HEK293 (cell line): ENCODE results near the gene PDIA5.

Experiments used
- AEBP2 ChIP-seq: fragments of 450-650 bp; formaldehyde crosslinking; IDR thresholded peaks from 2 replicates; pipeline ENCODE4 v1.5.1; 2016; ENCODE audit warnings: missing biosample characterization, missing genetic modification characterization, borderline replicate concordance
- GLI2 ChIP-seq: fragments of 450-650 bp; formaldehyde crosslinking; IDR thresholded peaks from 2 replicates; pipeline ENCODE4; 2017; ENCODE audit warnings: missing biosample characterization, missing genetic modification characterization, low read depth, borderline replicate concordance
- GLIS2 ChIP-seq: fragments of 450-650 bp; formaldehyde crosslinking; IDR thresholded peaks from 2 replicates; pipeline ENCODE4 v1.5.1; 2016; ENCODE audit warnings: missing biosample characterization, missing genetic modification characterization
- KLF16 ChIP-seq: fragments of 450-650 bp; formaldehyde crosslinking; IDR thresholded peaks from 2 replicates; pipeline ENCODE4 v1.5.1; 2017; ENCODE audit warnings: missing biosample characterization, missing genetic modification characterization
- KLF7 ChIP-seq: fragments of 450-650 bp; formaldehyde crosslinking; IDR thresholded peaks from 2 replicates; pipeline ENCODE4 v1.5.1; 2016; ENCODE audit warnings: missing biosample characterization, missing genetic modification characterization, borderline replicate concordance
- SALL2 ChIP-seq: fragments of 450-650 bp; formaldehyde crosslinking; IDR thresholded peaks from 2 replicates; pipeline ENCODE4 v1.5.0; 2017; ENCODE audit warnings: missing biosample characterization, mild to moderate bottlenecking, missing genetic modification characterization, borderline replicate concordance
- YY2 ChIP-seq: fragments of 450-650 bp; formaldehyde crosslinking; IDR thresholded peaks from 2 replicates; pipeline ENCODE4 v1.5.1; 2016; ENCODE audit warnings: missing biosample characterization, missing genetic modification characterization
- ZFP41 ChIP-seq: fragments of 450-650 bp; formaldehyde crosslinking; IDR thresholded peaks from 2 replicates; pipeline ENCODE4 v1.5.1; 2016; ENCODE audit warnings: missing biosample characterization, missing genetic modification characterization, borderline replicate concordance
- ZNF114 ChIP-seq: fragments of 450-650 bp; formaldehyde crosslinking; IDR thresholded peaks from 2 replicates; pipeline ENCODE4 v1.5.0; 2017; ENCODE audit warnings: missing biosample characterization, missing genetic modification characterization
- ZNF175 ChIP-seq: fragments of 450-650 bp; formaldehyde crosslinking; IDR thresholded peaks from 2 replicates; pipeline ENCODE4 v1.5.1; 2016; ENCODE audit warnings: missing biosample characterization, missing genetic modification characterization
- ZNF221 ChIP-seq: fragments of 450-650 bp; formaldehyde crosslinking; IDR thresholded peaks from 2 replicates; pipeline ENCODE4 v1.5.1; 2017; ENCODE audit warnings: missing biosample characterization, missing genetic modification characterization, borderline replicate concordance
- ZNF248 ChIP-seq: fragments of 450-650 bp; formaldehyde crosslinking; IDR thresholded peaks from 2 replicates; pipeline ENCODE4 v1.5.1; 2017; ENCODE audit warnings: missing biosample characterization, missing genetic modification characterization
- ZNF274 ChIP-seq, 2 experiments: fragments of 200-500 bp in 1 of 2; fragments of 450-650 bp in 1 of 2; sonication (Bioruptor generic) in 1 of 2; formaldehyde crosslinking in 1 of 2; IDR thresholded peaks; 2 replicates each; pipeline versions ENCODE4 v1.5.1 to v1.6.1; 2014 to 2016; ENCODE audit warnings: borderline replicate concordance in 1 of 2, inconsistent platforms in 1 of 2, low read length in 1 of 2, missing biosample characterization in 1 of 2, missing genetic modification characterization in 1 of 2
- ZNF366 ChIP-seq: fragments of 450-650 bp; formaldehyde crosslinking; conservative IDR thresholded peaks from 2 replicates; pipeline ENCODE4 v1.5.1; 2016; ENCODE audit warnings: missing biosample characterization, missing genetic modification characterization
- ZNF510 ChIP-seq: fragments of 450-650 bp; formaldehyde crosslinking; IDR thresholded peaks from 2 replicates; pipeline ENCODE4 v1.5.1; 2018; ENCODE audit warnings: mild to moderate bottlenecking, missing genetic modification characterization, missing biosample characterization; ENCODE audit not compliant: insufficient replicate concordance
- ZNF561 ChIP-seq: fragments of 450-650 bp; IDR thresholded peaks from 2 replicates; pipeline ENCODE4 v1.5.1; 2018; ENCODE audit warnings: missing biosample characterization, missing genetic modification characterization, borderline replicate concordance
- ZNF660 ChIP-seq: fragments of 450-650 bp; IDR thresholded peaks from 2 replicates; pipeline ENCODE4 v1.5.1; 2018; ENCODE audit warnings: missing biosample characterization, mild to moderate bottlenecking, missing genetic modification characterization
- ZNF677 ChIP-seq: fragments of 450-650 bp; IDR thresholded peaks from 2 replicates; pipeline ENCODE4 v1.5.0; 2018; ENCODE audit warnings: missing biosample characterization, mild to moderate bottlenecking, missing genetic modification characterization, moderate library complexity
- ZSCAN18 ChIP-seq: fragments of 450-650 bp; formaldehyde crosslinking; IDR thresholded peaks from 2 replicates; pipeline ENCODE4 v1.5.1; 2016; ENCODE audit warnings: missing biosample characterization, missing genetic modification characterization
- TF ChIP-seq, protein P1 (sequence below): fragments of 450-650 bp; formaldehyde crosslinking; conservative IDR thresholded peaks from 2 replicates; pipeline ENCODE4 v1.5.1; 2016; ENCODE audit warnings: low read depth, missing biosample characterization, missing genetic modification characterization
- TF ChIP-seq, protein P2 (sequence below): fragments of 450-650 bp; formaldehyde crosslinking; IDR thresholded peaks from 2 replicates; pipeline ENCODE4 v1.5.1; 2017; ENCODE audit warnings: missing biosample characterization, missing genetic modification characterization
- TF ChIP-seq, protein P3 (sequence below): fragments of 450-650 bp; formaldehyde crosslinking; IDR thresholded peaks from 2 replicates; pipeline ENCODE4 v1.5.1; 2016; ENCODE audit warnings: missing biosample characterization, missing genetic modification characterization
- TF ChIP-seq, protein P4 (sequence below): fragments of 450-650 bp; formaldehyde crosslinking; IDR thresholded peaks from 2 replicates; pipeline ENCODE4 v1.5.1; 2016; ENCODE audit warnings: missing biosample characterization, missing genetic modification characterization
- TF ChIP-seq, protein P5 (sequence below): fragments of 450-650 bp; IDR thresholded peaks from 2 replicates; pipeline ENCODE4 v1.5.1; 2018; ENCODE audit warnings: missing biosample characterization, mild to moderate bottlenecking, missing genetic modification characterization

Gene PDIA5

GRCh38 chr3:123027292-123028232 is 39.3 kb upstream of the PDIA5 start, which contains the start of gene SEMA5B (continued):
- TF ChIP-seq, protein P1, sequence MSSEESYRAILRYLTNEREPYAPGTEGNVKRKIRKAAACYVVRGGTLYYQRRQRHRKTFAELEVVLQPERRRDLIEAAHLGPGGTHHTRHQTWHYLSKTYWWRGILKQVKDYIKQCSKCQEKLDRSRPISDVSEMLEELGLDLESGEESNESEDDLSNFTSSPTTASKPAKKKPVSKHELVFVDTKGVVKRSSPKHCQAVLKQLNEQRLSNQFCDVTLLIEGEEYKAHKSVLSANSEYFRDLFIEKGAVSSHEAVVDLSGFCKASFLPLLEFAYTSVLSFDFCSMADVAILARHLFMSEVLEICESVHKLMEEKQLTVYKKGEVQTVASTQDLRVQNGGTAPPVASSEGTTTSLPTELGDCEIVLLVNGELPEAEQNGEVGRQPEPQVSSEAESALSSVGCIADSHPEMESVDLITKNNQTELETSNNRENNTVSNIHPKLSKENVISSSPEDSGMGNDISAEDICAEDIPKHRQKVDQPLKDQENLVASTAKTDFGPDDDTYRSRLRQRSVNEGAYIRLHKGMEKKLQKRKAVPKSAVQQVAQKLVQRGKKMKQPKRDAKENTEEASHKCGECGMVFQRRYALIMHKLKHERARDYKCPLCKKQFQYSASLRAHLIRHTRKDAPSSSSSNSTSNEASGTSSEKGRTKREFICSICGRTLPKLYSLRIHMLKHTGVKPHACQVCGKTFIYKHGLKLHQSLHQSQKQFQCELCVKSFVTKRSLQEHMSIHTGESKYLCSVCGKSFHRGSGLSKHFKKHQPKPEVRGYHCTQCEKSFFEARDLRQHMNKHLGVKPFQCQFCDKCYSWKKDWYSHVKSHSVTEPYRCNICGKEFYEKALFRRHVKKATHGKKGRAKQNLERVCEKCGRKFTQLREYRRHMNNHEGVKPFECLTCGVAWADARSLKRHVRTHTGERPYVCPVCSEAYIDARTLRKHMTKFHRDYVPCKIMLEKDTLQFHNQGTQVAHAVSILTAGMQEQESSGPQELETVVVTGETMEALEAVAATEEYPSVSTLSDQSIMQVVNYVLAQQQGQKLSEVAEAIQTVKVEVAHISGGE (tag by site-specific recombination): no peak
- TF ChIP-seq YY2 (tag by site-specific recombination) (no peak), ZNF660 (0 out of 2 replicates have a peak, but pooled peaks have one; percentile 33), GLI2 (tag by site-specific recombination) (no peak), ZNF175 (no peak), GLIS2 (tag by site-specific recombination) (peak; percentile 61; the same call in 1 of the 2 replicates), SALL2 (tag by site-specific recombination) (no peak), KLF16 (tag by site-specific recombination) (no peak), ZSCAN18 (tag by site-specific recombination) (no peak), ZNF561 (tag by site-specific recombination) (no peak), AEBP2 (tag by site-specific recombination) (no peak), ZNF366 (tag by site-specific recombination) (no peak), ZNF677 (tag by site-specific recombination) (no peak), ZNF221 (tag by site-specific recombination) (no peak), ZNF510 (tag by site-specific recombination) (no peak), ZFP41 (no peak), KLF7 (no peak), ZNF274 (IDR thresholded peaks at IDR 0.05; ENCODE audit: low read length) (no peak), ZNF274 (tag by site-specific recombination; IDR thresholded peaks at IDR 0.05; ENCODE audit: borderline replicate concordance) (no peak), ZNF114 (no peak), ZNF248 (tag by site-specific recombination) (no peak)
- TF ChIP-seq, protein P2, sequence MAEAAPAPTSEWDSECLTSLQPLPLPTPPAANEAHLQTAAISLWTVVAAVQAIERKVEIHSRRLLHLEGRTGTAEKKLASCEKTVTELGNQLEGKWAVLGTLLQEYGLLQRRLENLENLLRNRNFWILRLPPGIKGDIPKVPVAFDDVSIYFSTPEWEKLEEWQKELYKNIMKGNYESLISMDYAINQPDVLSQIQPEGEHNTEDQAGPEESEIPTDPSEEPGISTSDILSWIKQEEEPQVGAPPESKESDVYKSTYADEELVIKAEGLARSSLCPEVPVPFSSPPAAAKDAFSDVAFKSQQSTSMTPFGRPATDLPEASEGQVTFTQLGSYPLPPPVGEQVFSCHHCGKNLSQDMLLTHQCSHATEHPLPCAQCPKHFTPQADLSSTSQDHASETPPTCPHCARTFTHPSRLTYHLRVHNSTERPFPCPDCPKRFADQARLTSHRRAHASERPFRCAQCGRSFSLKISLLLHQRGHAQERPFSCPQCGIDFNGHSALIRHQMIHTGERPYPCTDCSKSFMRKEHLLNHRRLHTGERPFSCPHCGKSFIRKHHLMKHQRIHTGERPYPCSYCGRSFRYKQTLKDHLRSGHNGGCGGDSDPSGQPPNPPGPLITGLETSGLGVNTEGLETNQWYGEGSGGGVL (tag by site-specific recombination): peak; percentile 98
- TF ChIP-seq, protein P3, sequence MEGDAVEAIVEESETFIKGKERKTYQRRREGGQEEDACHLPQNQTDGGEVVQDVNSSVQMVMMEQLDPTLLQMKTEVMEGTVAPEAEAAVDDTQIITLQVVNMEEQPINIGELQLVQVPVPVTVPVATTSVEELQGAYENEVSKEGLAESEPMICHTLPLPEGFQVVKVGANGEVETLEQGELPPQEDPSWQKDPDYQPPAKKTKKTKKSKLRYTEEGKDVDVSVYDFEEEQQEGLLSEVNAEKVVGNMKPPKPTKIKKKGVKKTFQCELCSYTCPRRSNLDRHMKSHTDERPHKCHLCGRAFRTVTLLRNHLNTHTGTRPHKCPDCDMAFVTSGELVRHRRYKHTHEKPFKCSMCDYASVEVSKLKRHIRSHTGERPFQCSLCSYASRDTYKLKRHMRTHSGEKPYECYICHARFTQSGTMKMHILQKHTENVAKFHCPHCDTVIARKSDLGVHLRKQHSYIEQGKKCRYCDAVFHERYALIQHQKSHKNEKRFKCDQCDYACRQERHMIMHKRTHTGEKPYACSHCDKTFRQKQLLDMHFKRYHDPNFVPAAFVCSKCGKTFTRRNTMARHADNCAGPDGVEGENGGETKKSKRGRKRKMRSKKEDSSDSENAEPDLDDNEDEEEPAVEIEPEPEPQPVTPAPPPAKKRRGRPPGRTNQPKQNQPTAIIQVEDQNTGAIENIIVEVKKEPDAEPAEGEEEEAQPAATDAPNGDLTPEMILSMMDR (tag by site-specific recombination): peak; percentile 37; the same call in 1 of the 2 replicates
- TF ChIP-seq, protein P4, sequence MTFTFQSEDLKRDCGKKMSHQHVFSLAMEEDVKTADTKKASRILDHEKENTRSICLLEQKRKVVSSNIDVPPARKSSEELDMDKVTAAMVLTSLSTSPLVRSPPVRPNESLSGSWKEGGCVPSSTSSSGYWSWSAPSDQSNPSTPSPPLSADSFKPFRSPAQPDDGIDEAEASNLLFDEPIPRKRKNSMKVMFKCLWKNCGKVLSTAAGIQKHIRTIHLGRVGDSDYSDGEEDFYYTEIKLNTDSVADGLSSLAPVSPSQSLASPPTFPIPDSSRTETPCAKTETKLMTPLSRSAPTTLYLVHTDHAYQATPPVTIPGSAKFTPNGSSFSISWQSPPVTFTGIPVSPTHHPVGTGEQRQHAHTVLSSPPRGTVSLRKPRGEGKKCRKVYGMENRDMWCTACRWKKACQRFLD: no peak
- TF ChIP-seq, protein P5, sequence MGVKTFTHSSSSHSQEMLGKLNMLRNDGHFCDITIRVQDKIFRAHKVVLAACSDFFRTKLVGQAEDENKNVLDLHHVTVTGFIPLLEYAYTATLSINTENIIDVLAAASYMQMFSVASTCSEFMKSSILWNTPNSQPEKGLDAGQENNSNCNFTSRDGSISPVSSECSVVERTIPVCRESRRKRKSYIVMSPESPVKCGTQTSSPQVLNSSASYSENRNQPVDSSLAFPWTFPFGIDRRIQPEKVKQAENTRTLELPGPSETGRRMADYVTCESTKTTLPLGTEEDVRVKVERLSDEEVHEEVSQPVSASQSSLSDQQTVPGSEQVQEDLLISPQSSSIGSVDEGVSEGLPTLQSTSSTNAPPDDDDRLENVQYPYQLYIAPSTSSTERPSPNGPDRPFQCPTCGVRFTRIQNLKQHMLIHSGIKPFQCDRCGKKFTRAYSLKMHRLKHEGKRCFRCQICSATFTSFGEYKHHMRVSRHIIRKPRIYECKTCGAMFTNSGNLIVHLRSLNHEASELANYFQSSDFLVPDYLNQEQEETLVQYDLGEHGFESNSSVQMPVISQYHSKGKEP: peak; percentile 48; the same call in 1 of the 2 replicates
